ENCODE results near the gene HPDL.

DNA sequence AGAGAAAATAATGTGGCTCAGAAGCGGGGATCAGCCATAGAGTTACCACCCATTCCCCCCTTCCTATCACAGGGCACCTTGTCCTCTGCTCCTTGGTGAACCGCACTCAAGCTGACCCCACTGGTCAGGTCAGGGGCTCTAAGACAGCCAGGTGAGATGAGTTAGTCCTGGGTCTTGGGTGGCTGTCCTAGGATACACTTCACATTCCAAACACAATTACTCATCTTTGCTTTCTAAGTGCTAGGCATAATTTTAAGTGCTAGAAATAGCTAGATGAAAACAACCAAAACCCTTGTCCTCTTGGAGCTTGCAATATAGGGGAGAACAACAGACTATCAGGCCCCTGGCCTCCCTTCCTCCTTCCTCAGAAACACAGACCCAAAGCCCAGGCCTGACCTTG, 21.3 kb downstream of the HPDL start:
- TF ChIP-seq, protein P1, sequence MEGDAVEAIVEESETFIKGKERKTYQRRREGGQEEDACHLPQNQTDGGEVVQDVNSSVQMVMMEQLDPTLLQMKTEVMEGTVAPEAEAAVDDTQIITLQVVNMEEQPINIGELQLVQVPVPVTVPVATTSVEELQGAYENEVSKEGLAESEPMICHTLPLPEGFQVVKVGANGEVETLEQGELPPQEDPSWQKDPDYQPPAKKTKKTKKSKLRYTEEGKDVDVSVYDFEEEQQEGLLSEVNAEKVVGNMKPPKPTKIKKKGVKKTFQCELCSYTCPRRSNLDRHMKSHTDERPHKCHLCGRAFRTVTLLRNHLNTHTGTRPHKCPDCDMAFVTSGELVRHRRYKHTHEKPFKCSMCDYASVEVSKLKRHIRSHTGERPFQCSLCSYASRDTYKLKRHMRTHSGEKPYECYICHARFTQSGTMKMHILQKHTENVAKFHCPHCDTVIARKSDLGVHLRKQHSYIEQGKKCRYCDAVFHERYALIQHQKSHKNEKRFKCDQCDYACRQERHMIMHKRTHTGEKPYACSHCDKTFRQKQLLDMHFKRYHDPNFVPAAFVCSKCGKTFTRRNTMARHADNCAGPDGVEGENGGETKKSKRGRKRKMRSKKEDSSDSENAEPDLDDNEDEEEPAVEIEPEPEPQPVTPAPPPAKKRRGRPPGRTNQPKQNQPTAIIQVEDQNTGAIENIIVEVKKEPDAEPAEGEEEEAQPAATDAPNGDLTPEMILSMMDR (IDR thresholded peaks at IDR 0.05; ENCODE audit: low read depth, low read length, poor library complexity, severe bottlenecking): no peak
- no peak for TF ChIP-seq EZH2phosphoT487 (IDR thresholded peaks at IDR 0.05; ENCODE audit: borderline replicate concordance, low read length)

All from DOHH2 (cell line).